Measurements from ENCODE around the gene KCNMB2.

DNA sequence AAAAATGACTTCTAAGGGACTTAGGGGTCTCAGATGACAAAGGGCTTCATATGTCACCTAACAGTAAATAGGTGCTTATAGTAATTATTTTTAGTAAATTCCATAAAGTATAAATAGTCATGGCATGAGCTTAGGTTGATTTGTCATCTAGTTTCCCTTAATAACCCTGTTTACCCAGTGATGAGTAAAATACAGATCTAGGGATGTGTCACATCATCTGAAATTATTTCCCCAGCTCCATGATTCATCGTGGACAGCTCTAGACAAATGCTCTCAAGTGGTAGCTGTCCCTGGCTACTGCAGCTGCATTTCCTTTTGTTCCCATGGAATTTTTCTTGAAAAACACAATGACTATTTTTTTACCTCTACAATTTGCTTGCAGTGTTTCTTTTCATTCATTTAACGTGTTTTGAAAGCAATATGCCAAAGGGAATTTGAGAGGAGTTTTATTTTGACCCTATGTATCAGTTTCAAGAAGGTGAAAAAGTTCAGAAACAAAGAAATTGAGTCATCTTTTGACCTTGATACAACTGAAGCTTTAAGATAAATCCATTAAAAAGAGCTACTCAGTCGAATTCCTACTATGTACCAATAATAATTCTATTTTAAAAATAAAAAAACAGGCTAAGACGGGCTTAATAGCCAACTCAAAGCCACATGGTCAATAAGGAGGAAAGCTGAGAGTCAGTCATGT is 241.6 kb downstream of the KCNMB2 start:
- TF ChIP-seq, protein P1, sequence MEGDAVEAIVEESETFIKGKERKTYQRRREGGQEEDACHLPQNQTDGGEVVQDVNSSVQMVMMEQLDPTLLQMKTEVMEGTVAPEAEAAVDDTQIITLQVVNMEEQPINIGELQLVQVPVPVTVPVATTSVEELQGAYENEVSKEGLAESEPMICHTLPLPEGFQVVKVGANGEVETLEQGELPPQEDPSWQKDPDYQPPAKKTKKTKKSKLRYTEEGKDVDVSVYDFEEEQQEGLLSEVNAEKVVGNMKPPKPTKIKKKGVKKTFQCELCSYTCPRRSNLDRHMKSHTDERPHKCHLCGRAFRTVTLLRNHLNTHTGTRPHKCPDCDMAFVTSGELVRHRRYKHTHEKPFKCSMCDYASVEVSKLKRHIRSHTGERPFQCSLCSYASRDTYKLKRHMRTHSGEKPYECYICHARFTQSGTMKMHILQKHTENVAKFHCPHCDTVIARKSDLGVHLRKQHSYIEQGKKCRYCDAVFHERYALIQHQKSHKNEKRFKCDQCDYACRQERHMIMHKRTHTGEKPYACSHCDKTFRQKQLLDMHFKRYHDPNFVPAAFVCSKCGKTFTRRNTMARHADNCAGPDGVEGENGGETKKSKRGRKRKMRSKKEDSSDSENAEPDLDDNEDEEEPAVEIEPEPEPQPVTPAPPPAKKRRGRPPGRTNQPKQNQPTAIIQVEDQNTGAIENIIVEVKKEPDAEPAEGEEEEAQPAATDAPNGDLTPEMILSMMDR (conservative IDR thresholded peaks at IDR 0.05; ENCODE audit: low read depth, low read length), result no peak
- TF ChIP-seq EZH2 (IDR thresholded peaks at IDR 0.05; ENCODE audit: borderline replicate concordance, low read depth, low read length, poor library complexity, severe bottlenecking), result no peak
